SK-N-MC (cell line): ENCODE results near the gene DNTTIP2.

Experiments used
- EZH2 ChIP-seq: fragments of 200-600 bp; sonication (generic); IDR thresholded peaks from one replicate; pipeline ENCODE4 v1.6.1; 2017; ENCODE audit warnings: antibody characterized with exemption
- FOXP2 ChIP-seq: optimal IDR thresholded peaks from 2 replicates; pipeline ENCODE3; 2011; ENCODE audit warnings: mild to moderate bottlenecking, moderate library complexity; ENCODE audit not compliant: insufficient read depth; ENCODE audit errors: extremely low read length, control extremely low read depth
- POLR2AphosphoS5 ChIP-seq: IDR thresholded peaks from 2 replicates; pipeline ENCODE4 v1.6.1; 2012; ENCODE audit warnings: mild to moderate bottlenecking, low read depth, low read length, borderline replicate concordance

GRCh38 chr1:93839307-93839706 lies 39.7 kb downstream of the DNTTIP2 start:
- TF ChIP-seq EZH2: no peak
- no peak for TF ChIP-seq FOXP2
- no peak for TF ChIP-seq POLR2AphosphoS5
